OCI-LY3 (cell line): ENCODE measurements around the gene EEF2.

Experiments used
- H2AFZ ChIP-seq: fragments of 200-600, 300-600 bp; shearing (Covaris generic); 2 replicates; pipeline ENCODE4 v1.6.0; 2014; ENCODE audit warnings: antibody characterized with exemption, low read depth, low read length
- H3K27ac ChIP-seq: fragments of 200-600, 300-600 bp; sonication (generic); 2 replicates; pipeline ENCODE4 v1.5.1; 2014; ENCODE audit warnings: mild to moderate bottlenecking, low read length, moderate library complexity, mixed read lengths
- H3K27me3 ChIP-seq: fragments of 200-600, 300-600 bp; sonication (generic); 2 replicates; pipeline ENCODE4 v1.6.1; 2014; ENCODE audit warnings: low read depth, low read length, mixed read lengths
- H3K36me3 ChIP-seq: fragments of 200-600, 300-600 bp; sonication (generic); replicated peaks from 2 replicates; pipeline ENCODE3; 2014; ENCODE audit warnings: low read depth, low read length, mixed read lengths
- H3K4me1 ChIP-seq: fragments of 300-600, 200-600 bp; sonication (generic); 2 replicates; pipeline ENCODE4 v1.6.1; 2014; ENCODE audit warnings: low read length, mixed read lengths
- H3K4me2 ChIP-seq: fragments of 200-600, 300-600 bp; sonication (generic); 2 replicates; pipeline ENCODE4 v1.6.1; 2014; ENCODE audit warnings: low read length, mixed read lengths
- H3K4me3 ChIP-seq: fragments of 300-600, 200-600 bp; sonication (generic); 2 replicates; pipeline ENCODE4 v1.5.1; 2014; ENCODE audit warnings: antibody characterized with exemption, mild to moderate bottlenecking, low read length, moderate library complexity
- H3K79me2 ChIP-seq: fragments of 300-600, 200-600 bp; shearing (Covaris generic); 2 replicates; pipeline ENCODE4 v1.6.1; 2014; ENCODE audit warnings: mild to moderate bottlenecking, low read length, mixed read lengths
- H3K9ac ChIP-seq: fragments of 300-600, 200-600 bp; shearing (Covaris generic); 2 replicates; pipeline ENCODE4 v1.6.0; 2014; ENCODE audit warnings: mild to moderate bottlenecking, low read length, moderate library complexity
- H3K9me3 ChIP-seq: fragments of 200-600, 300-600 bp; shearing (Covaris generic); 2 replicates; pipeline ENCODE4 v1.6.1; 2014; ENCODE audit warnings: low read length, mixed read lengths; ENCODE audit not compliant: insufficient read depth
- H4K20me1 ChIP-seq: fragments of 200-600, 300-600 bp; sonication (generic); 2 replicates; pipeline ENCODE4 v1.6.1; 2016; ENCODE audit warnings: low read length, mixed read lengths; ENCODE audit not compliant: insufficient read depth
- CTCF ChIP-seq: fragments of 200-600, 300-600 bp; sonication (generic); IDR thresholded peaks from 2 replicates; pipeline ENCODE4 v1.5.1; 2014; ENCODE audit warnings: antibody characterized with exemption, low read length, low read depth
- EZH2phosphoT487 ChIP-seq: fragments of 200-600 bp; shearing (Covaris generic); IDR thresholded peaks from 2 replicates; pipeline ENCODE4 v1.6.1; 2018; ENCODE audit warnings: antibody characterized with exemption, mixed run types, low read depth

Gene EEF2

GRCh38 chr19:3977242-3978143, 7.8 kb downstream of the EEF2 start:
- Histone ChIP-seq H3K4me3 (no peak overlapping the region), H3K27me3 (no peaks in the 10 kb centered on the region), H3K4me1 (no peaks in the 10 kb centered on the region), H3K4me2 (no peak overlapping the region), H4K20me1 (peaks cover 73% of the 10 kb centered on the region), H3K27ac (no peak overlapping the region), H3K79me2 (peaks cover 63% of the 10 kb centered on the region), H3K36me3 (peaks cover 72% of the 10 kb centered on the region), H3K9ac (no peak overlapping the region), H2AFZ (no peak overlapping the region), H3K9me3 (no peaks in the 10 kb centered on the region)
- TF ChIP-seq EZH2phosphoT487 (no peak), CTCF (no peak)

- TF ChIP-seq CTCF (no peak), EZH2phosphoT487 (no peak)
- H3K79me2 ChIP-seq = peaks cover 54% of the 10 kb centered on the region
- H3K9me3 ChIP-seq = no peaks in the 10 kb centered on the region
- H3K4me1 ChIP-seq = no peaks in the 10 kb centered on the region; the same call in 1 of the 2 replicates
- H3K27me3 ChIP-seq = no peaks in the 10 kb centered on the region
- no peak overlapping the region for H2AFZ ChIP-seq
- H3K27ac ChIP-seq = no peak overlapping the region
- H3K9ac ChIP-seq = no peak overlapping the region
- no peak overlapping the region for H3K4me2 ChIP-seq
- H3K4me3 ChIP-seq = no peak overlapping the region
- peaks cover 63% of the 10 kb centered on the region for H3K36me3 ChIP-seq
- H4K20me1 ChIP-seq = peaks cover 65% of the 10 kb centered on the region
Observed at GRCh38 chr19:3976495-3977241, 8.6 kb downstream of the EEF2 start.

- TF ChIP-seq EZH2phosphoT487 (no peak), CTCF (no peak)
- H3K27me3 ChIP-seq = no peaks in the 10 kb centered on the region
- peaks cover 46% of the 10 kb centered on the region for H3K79me2 ChIP-seq
- no peak overlapping the region for H2AFZ ChIP-seq
- H3K4me1 ChIP-seq = peaks cover 3% of the 10 kb centered on the region
- H3K9me3 ChIP-seq = no peaks in the 10 kb centered on the region
- no peak overlapping the region for H3K27ac ChIP-seq
- H3K4me3 ChIP-seq = no peak overlapping the region
- peaks cover 55% of the 10 kb centered on the region for H4K20me1 ChIP-seq
- no peak overlapping the region for H3K4me2 ChIP-seq
- peaks cover 53% of the 10 kb centered on the region for H3K36me3 ChIP-seq
- no peak overlapping the region for H3K9ac ChIP-seq
Observed at GRCh38 chr19:3975637-3976087, 9.6 kb downstream of the EEF2 start.

GRCh38 chr19:3975144-3975543, 10.1 kb downstream of the EEF2 start:
- Histone ChIP-seq H4K20me1 (peaks cover 51% of the 10 kb centered on the region), H3K9ac (no peak overlapping the region), H3K4me1 (peaks cover 4% of the 10 kb centered on the region), H3K27me3 (no peaks in the 10 kb centered on the region), H3K79me2 (peaks cover 46% of the 10 kb centered on the region), H3K4me3 (no peak overlapping the region), H3K9me3 (no peaks in the 10 kb centered on the region), H2AFZ (no peak overlapping the region), H3K27ac (no peak overlapping the region), H3K36me3 (peaks cover 48% of the 10 kb centered on the region), H3K4me2 (no peak overlapping the region)
- TF ChIP-seq EZH2phosphoT487 = no peak
- TF ChIP-seq CTCF = no peak
